GM13977 (cell line): Measurements from ENCODE around the gene STXBP1.

Experiments
- DNase-seq: peaks from one replicate; pipeline ENCODE4 v3.0.0; 2012; ENCODE audit warnings: low spot score
- in situ Hi-C: fragments of 300-500 bp; cut with MboI; formaldehyde crosslinking; loops from one replicate; pipeline ENCODE4 v1.12.0; 2022; ENCODE audit warnings: low sequenced_read_pairs, low pct_unique_long_range_greater_than_20kb, mixed read lengths, inconsistent platforms; ENCODE audit not compliant: unreplicated experiment
- TF ChIP-seq, protein P1 (sequence below): IDR thresholded peaks from 2 replicates; pipeline ENCODE4 v1.5.1; 2012; ENCODE audit warnings: mild to moderate bottlenecking, control low read depth; ENCODE audit not compliant: insufficient read depth; ENCODE audit errors: extremely low read depth, missing control alignments

The STXBP1 gene

DNA sequence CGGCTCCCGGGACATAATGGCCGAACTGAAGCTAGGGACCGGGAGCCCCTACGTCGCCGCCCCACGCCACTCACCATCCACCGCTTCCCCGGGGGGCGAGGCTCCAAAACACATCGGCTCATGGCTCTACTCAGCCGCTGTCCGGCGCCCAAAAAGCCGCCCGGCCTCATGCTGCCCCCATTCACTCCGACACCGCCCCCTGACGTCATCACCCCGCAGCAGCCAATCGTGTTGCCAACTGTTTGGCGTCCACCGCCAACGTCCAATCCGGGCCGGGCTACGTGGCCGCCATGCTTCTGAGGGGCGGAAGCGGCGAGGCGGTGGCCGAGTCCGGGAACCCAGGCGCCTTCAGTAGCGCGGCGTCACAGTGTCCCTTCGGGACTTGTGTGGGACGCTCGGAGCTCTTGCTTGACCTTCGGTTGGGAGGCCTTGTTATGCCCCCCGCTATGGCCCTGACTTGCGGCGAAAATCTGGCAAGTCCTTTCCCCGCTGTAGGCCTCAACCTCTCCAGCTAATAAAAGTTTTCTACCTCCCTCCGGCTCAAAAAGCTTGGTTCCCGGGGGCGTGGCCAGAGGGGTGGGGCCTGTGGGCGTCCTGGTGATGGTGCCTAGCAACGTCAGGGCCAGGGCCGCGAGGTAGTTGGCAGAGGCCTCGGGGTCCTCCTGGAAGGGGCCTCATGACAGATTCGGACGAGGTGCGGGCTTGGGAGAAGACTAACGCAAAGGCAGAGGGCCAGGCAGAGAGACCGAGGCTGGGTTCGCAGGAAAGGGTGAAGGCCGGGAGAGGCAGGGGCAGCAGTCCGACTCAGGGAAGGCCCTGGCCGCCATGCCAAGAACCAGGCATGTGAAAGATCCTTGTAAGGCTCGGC is 103.6 kb downstream of the STXBP1 start, which contains the start of the genes PTRH1 and TTC16:
PTRH1 (minus strand) TSS at position 194 of the 868 bp plus-strand sequence; CDS start at position 170, 24 bp downstream.
TTC16 (plus strand) TSS at position 610 of the 868 bp plus-strand sequence; CDS start at position 677, 67 bp downstream.
- in situ Hi-C loops = no loop called here
- TF ChIP-seq, protein P1, sequence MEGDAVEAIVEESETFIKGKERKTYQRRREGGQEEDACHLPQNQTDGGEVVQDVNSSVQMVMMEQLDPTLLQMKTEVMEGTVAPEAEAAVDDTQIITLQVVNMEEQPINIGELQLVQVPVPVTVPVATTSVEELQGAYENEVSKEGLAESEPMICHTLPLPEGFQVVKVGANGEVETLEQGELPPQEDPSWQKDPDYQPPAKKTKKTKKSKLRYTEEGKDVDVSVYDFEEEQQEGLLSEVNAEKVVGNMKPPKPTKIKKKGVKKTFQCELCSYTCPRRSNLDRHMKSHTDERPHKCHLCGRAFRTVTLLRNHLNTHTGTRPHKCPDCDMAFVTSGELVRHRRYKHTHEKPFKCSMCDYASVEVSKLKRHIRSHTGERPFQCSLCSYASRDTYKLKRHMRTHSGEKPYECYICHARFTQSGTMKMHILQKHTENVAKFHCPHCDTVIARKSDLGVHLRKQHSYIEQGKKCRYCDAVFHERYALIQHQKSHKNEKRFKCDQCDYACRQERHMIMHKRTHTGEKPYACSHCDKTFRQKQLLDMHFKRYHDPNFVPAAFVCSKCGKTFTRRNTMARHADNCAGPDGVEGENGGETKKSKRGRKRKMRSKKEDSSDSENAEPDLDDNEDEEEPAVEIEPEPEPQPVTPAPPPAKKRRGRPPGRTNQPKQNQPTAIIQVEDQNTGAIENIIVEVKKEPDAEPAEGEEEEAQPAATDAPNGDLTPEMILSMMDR = no peak
- DNase-seq = peak; percentile 100

DNA sequence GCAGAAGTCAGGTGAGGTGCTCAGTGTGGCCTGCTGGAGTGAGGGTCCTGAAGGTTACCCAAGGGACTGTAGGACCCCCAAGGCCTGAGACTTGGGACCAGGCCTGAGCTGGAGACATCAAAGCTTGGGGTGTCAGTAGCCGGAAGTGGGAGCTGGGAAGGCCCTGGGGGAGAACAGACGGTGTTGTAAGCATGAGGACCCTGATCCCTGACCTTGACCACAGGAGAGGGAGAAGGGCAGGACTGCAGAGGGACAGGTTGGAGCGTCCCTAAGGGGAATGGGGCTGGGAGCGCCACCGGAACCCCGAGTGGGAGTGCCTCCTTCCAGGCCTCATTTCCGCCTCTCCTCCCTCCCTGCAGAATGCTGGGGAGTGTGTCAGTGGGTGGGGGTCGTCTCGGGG is 104.3 kb downstream of the STXBP1 start:
- DNase-seq = no peak
- TF ChIP-seq, protein P1 = no peak
- in situ Hi-C loops = no loop called here

DNA sequence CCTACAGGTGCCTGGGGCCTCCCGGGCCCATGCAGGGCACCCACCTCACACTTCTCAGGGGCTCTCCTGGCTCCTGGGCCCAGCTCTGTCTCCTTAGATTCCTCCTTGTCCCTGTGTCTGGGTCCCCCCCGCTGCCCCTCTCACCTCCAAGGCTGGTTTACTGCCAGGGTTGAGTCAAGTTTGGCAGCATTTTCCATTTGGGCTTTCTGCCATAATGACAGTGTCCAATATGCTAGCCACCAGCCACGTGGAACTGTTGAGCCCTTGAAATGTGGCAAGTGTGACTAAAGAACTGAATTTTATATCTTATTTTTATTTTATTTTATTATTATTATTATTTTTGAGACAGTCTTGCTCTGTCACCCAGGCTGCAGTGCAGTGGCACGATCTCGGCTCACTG is 105.7 kb downstream of the STXBP1 start:
- TF ChIP-seq, protein P1 = no peak
- in situ Hi-C loops = no loop called here
- no peak for DNase-seq

DNA sequence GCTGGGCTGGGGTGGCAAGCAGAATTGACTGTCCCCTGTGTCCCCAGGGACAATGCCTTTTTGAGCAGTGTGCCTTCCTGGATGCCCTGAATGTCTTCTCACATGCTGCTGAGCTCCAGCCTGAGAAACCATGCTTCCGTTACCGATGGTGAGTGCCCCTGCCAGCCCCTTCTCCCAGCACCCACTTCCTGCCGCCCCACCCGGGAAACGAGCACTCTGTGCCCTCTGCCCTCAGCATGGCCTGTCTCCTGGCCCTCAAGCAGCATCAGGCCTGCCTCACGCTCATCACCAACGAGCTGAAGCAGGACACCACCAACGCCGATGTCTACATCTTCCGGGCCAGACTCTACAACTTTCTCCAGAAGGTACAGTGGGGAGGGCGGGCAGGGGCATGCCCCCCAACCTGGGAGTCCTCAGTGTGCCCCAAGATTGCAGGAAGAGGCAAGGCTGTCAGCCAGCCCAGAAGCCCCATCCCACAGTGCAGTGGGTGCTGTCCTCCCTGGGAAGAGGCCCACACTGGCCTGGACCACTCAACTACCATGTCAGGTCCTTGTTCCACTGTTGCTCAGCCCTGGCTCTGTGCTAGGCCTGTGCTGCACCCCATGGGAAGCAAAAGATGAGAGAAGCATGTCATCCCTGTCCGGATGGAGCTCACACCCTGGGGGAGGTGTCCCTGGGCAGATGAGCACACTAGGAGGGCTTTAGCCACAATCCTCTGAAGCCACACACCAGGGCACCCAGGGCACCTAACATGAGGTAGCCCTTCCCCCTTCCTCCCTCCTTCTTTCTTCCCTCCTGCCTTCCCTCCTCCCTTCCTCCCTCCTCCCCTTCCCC is 108.2 kb downstream of the STXBP1 start:
- TF ChIP-seq, protein P1 = no peak
- in situ Hi-C loops = no loop called here
- DNase-seq = no peak

DNA sequence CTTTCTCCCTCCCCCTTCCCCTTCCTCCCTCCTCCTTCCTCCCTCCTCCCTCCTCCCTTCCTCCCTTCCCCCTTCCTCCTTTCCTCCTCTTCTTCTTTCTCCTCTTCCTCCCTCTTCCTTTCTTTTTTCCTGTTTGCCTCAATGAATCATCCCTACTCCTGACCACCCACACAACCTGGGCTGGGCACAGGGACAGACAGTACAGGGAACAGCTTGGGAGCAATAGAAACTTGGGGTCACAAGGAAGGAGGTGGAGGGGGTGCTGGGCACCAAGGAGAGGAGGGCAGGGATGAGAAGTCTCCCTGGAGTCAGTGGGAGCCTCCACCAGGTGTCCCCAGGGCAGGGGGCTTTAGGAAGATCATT is 108.8 kb downstream of the STXBP1 start:
- TF ChIP-seq, protein P1 = no peak
- no peak for DNase-seq
- in situ Hi-C loops = no loop called here

DNA sequence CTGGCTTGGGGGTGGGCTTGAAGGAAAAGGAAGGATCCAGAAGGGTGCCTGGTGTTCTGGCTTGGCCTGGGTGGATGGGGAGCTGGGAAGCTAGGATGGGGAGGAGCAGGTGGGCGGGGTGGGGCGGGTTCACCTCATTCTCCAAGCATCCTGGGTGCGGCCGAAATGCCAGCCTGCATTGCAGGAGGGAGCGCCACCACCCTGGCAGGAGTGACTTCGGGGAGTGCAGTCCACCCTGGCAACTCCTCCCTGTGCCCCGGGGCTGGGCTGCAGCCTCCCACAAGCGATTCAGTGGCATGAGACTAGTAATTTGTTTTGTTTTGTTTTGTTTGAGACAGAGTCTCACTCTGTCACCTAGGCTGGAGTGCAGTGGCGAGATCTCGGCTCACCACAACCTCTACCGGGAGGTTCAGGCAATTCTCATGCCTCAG is 109.3 kb downstream of the STXBP1 start:
- in situ Hi-C loops = no loop called here
- TF ChIP-seq, protein P1 = no peak
- no peak for DNase-seq
